Measurements from ENCODE around the gene CEP131.
A peak's percentile ranks its signal among the peaks of the same experiment; 100 is the strongest.

CEP131 gene

DNA sequence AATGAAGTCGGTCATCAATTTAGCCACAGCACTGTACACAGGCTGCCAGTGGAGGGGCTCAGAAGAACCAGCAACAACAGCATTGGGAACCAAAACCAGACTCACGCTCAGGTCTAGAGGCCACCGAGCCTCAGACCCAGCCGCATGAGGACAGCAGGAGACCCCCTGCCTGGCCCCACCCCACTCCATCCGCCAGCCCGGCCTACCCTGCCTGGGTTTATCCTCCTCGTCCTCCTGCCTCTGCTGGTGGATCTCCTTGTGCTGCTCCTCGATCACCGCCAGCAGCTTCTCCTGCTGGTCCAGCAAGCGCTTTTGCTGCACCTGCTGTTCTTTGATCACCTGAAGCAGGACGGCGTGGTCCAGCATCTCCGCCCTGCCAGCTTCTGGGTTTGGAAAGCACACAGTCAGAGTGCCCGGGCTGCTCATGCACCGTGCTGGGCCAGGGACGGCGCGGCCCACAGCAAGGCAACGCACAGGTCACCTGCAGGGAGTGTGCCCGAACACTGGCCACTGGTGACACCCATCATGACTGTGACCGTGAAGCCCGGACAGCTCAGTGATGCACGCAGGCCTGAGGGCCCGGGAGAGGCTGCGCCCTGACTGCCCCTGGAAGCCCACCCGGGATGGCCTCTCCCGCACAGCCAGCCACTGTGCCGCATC is 24.0 kb upstream of the CEP131 start:
- Mint-ChIP-seq H3K27ac (no peak overlapping the region), H3K9me3 (no peaks in the 10 kb centered on the region), H3K4me1 (peaks cover 19% of the 10 kb centered on the region), H3K4me3 (no peak overlapping the region), H3K27me3 (ENCODE audit: low read depth) (no peaks in the 10 kb centered on the region), H3K36me3 (ENCODE audit: low read depth) (peaks cover 6% of the 10 kb centered on the region)
- TF ChIP-seq, protein P1, sequence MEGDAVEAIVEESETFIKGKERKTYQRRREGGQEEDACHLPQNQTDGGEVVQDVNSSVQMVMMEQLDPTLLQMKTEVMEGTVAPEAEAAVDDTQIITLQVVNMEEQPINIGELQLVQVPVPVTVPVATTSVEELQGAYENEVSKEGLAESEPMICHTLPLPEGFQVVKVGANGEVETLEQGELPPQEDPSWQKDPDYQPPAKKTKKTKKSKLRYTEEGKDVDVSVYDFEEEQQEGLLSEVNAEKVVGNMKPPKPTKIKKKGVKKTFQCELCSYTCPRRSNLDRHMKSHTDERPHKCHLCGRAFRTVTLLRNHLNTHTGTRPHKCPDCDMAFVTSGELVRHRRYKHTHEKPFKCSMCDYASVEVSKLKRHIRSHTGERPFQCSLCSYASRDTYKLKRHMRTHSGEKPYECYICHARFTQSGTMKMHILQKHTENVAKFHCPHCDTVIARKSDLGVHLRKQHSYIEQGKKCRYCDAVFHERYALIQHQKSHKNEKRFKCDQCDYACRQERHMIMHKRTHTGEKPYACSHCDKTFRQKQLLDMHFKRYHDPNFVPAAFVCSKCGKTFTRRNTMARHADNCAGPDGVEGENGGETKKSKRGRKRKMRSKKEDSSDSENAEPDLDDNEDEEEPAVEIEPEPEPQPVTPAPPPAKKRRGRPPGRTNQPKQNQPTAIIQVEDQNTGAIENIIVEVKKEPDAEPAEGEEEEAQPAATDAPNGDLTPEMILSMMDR (IDR thresholded peaks at IDR 0.05; ENCODE audit: unreplicated experiment in 3 of 3): no peak

DNA sequence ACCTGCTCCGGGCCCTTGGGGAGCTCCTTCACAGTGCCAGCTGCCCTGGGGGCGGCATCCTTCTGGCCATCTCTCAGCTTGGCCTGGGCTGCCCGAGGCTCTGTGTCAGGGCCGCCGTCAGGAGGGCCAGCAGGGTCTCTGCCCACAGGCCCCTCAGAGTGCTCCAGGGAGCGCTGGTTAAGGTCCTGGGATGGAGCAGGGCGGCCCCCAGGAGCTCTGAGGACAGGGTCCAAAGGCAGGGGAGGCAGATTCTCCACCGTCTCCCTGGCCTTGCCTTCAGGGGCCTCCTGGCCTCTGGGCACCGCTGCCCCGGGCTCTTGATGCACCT is 23.5 kb upstream of the CEP131 start:
- no peak overlapping the region for H3K27ac Mint-ChIP-seq
- peaks cover 15% of the 10 kb centered on the region for H3K4me1 Mint-ChIP-seq
- no peaks in the 10 kb centered on the region for H3K9me3 Mint-ChIP-seq
- H3K27me3 Mint-ChIP-seq (ENCODE audit: low read depth): no peaks in the 10 kb centered on the region
- no peak overlapping the region for H3K4me3 Mint-ChIP-seq
- H3K36me3 Mint-ChIP-seq (ENCODE audit: low read depth): peaks cover 6% of the 10 kb centered on the region
- TF ChIP-seq, protein P1 (IDR thresholded peaks at IDR 0.05; ENCODE audit: unreplicated experiment in 3 of 3): no peak

DNA sequence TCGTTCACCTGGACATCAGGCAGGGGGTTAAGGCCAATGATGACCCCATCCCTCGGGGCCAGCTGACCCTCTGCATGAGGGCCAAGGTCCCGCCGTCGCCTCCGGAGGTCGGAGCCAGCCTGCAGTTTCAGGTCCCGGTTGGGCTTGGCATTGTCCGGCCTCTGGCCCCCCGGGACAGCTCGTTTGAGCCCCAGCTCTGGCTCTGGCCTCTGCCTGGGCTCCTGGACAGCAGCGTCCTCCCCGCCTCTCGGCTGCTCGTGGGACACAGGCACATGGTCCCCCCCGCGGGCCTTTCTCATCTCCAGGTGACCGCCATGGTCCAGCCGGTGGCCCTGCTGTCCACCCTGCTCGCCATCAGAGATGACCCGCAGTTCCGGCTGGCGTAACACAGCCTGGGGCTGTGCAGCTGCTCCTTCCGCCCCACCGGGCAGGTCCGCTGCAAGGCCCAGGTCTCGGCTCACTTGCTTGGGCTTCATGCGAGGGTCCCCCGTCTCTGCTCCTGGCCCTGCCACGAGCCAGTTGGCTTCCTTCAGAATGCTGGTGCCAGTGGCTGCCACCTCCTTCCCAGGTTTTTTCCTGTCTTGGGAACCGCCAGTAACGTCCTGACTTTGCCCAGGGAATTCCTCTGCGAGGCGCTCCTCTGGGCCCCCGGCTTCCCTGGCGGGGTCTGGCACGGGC is 23.0 kb upstream of the CEP131 start:
- H3K4me1 Mint-ChIP-seq: peaks cover 16% of the 10 kb centered on the region
- H3K27ac Mint-ChIP-seq: no peak overlapping the region
- TF ChIP-seq, protein P1 (IDR thresholded peaks at IDR 0.05; ENCODE audit: unreplicated experiment in 3 of 3): no peak
- no peak overlapping the region for H3K4me3 Mint-ChIP-seq
- no peaks in the 10 kb centered on the region for H3K9me3 Mint-ChIP-seq
- peaks cover 7% of the 10 kb centered on the region for H3K36me3 Mint-ChIP-seq (ENCODE audit: low read depth)
- H3K27me3 Mint-ChIP-seq (ENCODE audit: low read depth): no peaks in the 10 kb centered on the region

DNA sequence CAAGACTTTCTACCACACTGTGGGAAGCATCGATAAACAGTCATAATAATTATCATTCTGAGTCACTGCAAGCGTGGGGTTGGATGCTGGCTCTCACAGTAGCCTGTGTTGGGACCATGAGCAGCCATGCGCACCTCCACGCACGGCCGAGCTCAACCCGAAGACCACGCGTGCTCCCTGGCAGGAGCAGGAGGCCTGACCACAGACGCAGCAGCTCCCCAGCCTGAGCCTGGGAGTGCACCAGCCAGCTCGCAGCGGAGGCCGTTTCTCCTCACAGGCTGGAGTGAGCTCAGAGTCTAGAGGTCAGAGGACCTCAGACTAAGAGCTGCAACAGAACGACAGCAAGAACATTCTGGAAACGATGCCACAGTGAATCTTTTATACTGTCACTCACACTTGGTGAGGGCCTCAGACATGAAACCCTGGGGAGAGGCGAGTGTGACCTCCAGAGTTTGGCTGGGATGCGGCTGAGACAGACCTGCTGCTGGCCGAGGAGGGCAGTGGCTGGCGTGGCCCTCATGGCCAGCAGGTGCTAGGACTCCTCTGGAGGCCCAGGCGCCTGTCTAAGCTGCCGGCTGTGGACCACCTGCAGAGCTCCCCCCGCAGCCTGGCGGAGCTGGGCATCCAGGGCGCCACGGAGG is 22.4 kb upstream of the CEP131 start:
- Mint-ChIP-seq H3K4me1 (peaks cover 13% of the 10 kb centered on the region), H3K27me3 (ENCODE audit: low read depth) (no peaks in the 10 kb centered on the region), H3K27ac (peak overlapping the region in 1 of 3 experiments; percentile 63), H3K36me3 (ENCODE audit: low read depth) (peaks cover 9% of the 10 kb centered on the region), H3K4me3 (peak overlapping the region; percentile 9 to 56 (median 12)), H3K9me3 (no peaks in the 10 kb centered on the region)
- TF ChIP-seq, protein P1 (IDR thresholded peaks at IDR 0.05; ENCODE audit: unreplicated experiment in 3 of 3): no peak

DNA sequence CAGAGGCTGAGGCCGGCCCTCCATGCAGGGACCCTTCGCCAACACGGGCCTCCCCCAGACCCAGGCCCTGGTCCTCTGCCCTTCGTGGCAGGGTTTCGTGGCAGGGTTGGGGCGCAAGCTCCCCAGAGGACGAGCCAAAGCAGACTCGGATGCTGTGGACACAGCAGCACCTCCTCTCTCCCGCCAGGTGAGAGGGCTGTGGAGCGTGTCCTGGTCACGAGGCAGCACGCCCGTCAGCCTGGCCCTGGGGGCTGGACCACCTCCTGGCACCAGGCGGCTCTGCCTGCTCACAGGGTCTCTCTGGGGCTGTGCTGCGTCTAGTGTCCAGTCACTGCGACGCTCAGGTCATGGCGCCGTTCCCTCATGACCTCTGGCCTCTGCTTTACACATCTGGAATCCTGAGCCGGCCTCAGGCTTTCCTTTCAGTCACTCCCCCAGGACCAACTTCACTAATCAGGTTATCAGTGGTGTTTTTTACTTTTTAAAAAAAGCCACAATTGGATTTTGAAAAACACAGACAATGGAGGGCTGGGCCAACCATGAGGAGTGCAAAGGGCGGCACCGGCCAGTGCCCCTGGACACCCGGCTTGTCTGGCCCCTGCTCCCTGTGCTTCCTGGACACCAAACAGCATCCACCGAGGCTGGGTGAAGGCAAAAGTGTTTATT is 21.7 kb upstream of the CEP131 start:
- TF ChIP-seq, protein P1 (IDR thresholded peaks at IDR 0.05; ENCODE audit: unreplicated experiment in 3 of 3): no peak
- Mint-ChIP-seq H3K27me3 (ENCODE audit: low read depth) (no peaks in the 10 kb centered on the region), H3K4me3 (peak overlapping the region; percentile 9 to 56 (median 12)), H3K9me3 (no peaks in the 10 kb centered on the region), H3K36me3 (ENCODE audit: low read depth) (peaks cover 9% of the 10 kb centered on the region), H3K27ac (peak overlapping the region in 2 of 3 experiments; percentile 24 to 63), H3K4me1 (peaks cover 9% of the 10 kb centered on the region)

Measured in nephron (organoid).